Endothelial cell of umbilical vein (primary cell): Measurements from ENCODE around the gene KCNQ2.

Experiments
- CTCF ChIP-seq, 2 donors: IDR thresholded peaks; 1 replicate in 1 of 2; 2 replicates in 1 of 2; pipeline ENCODE4 v1.5.1; 2011; ENCODE audit warnings: low read length in 2 of 2, mild to moderate bottlenecking in 2 of 2, moderate library complexity in 2 of 2, control low read depth in 1 of 2, inconsistent platforms in 1 of 2, low read depth in 1 of 2; ENCODE audit not compliant: insufficient read depth in 1 of 2; ENCODE audit errors: extremely low read depth in 1 of 2
- MAX ChIP-seq: IDR thresholded peaks from 2 replicates; pipeline ENCODE4 v1.6.1; 2011; ENCODE audit not compliant: insufficient read depth, insufficient read length
- MYC ChIP-seq: IDR thresholded peaks from one replicate; pipeline ENCODE4 v1.6.1; 2011; ENCODE audit warnings: mild to moderate bottlenecking, low read depth, low read length
- POLR2AphosphoS5 ChIP-seq: IDR thresholded peaks from 2 replicates; pipeline ENCODE4 v1.6.1; 2012; ENCODE audit warnings: low read depth, mild to moderate bottlenecking, control low read depth, low read length, moderate library complexity; ENCODE audit not compliant: insufficient read depth

- no peak for TF ChIP-seq MYC
- TF ChIP-seq POLR2AphosphoS5 = no peak
- TF ChIP-seq MAX = no peak
- no peak for TF ChIP-seq CTCF (IDR thresholded peaks at IDR 0.05; ENCODE audit: extremely low read depth in 1 of 2, insufficient read depth in 1 of 2, low read depth in 1 of 2, low read length in 2 of 2)
Measured at GRCh38 chr20:63505281-63505680, 32.8 kb upstream of the KCNQ2 start.
